ENCODE results near the gene GALR1. TPM values are rescaled to one million over a fixed set of nuclear protein-coding genes. Genes with fewer than 3 reads are reported as not detected.
A peak's percentile ranks its signal among the peaks of the same experiment; 100 is the strongest.

The GALR1 gene
- polyA plus RNA-seq, 1 of the 3 experiments (the other 2 are of a cell fraction): not detected

DNA sequence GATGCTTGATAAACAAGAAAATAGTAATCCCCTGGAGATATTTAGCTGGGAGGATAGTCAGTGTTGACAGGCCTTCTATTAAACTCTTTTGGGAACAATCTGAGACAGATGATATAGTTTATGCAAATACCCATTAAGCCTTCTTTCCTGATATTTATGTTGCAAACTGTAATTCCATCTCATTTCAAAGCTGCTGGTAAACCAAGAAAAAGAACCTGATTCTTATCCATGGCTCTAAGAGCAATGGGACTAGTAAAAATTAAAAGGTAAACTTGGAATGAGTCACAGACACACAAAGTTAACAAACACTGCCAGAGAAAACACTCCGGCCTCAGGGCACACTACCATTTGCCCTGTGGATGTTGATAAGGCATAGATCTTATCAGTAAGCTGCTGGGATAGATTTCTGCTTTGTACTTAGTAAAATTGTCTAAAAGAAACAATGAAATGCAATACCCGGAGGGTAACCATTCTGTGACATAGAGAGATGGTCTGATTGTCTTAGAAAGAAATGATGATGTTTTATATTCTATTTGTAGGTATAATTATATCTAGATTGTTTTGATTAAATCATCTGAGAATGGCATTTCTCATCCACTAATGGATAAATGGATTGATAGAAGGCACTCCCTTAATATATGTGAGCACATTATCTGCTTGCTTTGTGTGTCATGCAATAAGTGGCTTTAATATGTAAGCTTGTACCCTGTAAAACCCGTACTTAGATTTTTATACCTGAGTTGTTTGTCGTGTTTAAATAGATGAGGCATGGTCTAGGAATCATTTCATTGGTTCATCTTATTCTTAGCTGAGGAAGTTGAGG is 13.2 kb downstream of the GALR1 start:
- POLR2A ChIA-PET: no interaction called here

DNA sequence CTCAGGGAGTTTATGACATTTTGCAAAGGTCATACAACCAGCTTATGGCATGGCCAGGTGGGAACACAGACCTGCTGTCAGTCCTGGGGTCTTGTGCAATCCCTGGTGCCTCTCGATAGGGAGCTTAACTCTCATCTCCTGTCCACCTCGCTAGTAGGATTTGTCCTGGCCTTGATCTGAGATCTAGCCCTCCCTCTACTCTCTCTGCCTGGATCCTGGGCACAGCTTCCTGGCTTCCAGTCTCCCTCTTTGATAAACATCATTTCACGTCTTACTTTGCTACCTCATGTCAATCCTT is 13.8 kb downstream of the GALR1 start:
- 4% methylated on average over 3 of the region's 3 CpGs for WGBS (ENCODE audit: low lambda C conversion rate)
- no peak overlapping the region for H2AFZ ChIP-seq (ENCODE audit: low read depth)
- no peak overlapping the region for H3K4me2 ChIP-seq
- no peaks in the 10 kb centered on the region for H3K79me2 ChIP-seq (ENCODE audit: insufficient read depth)
- H3K27ac ChIP-seq (ENCODE audit: low read depth in 2 of 2, low read length in 1 of 2): no peak overlapping the region
- H3K9me2 ChIP-seq: no peaks in the 10 kb centered on the region
- CTCF ChIA-PET: no interaction called here
- no peaks in the 10 kb centered on the region for H4K20me1 ChIP-seq (ENCODE audit: insufficient read depth)
- H3K27me3 ChIP-seq (ENCODE audit: insufficient read depth): no peaks in the 10 kb centered on the region
- no peak overlapping the region for H3K9ac ChIP-seq
- H3K9me3 ChIP-seq: no peaks in the 10 kb centered on the region
- DNase-seq: no peak
- POLR2A ChIA-PET: no interaction called here
- H3F3A ChIP-seq (replicated peaks; ENCODE audit: insufficient read depth): no peaks in the 10 kb centered on the region
- H3K36me3 ChIP-seq (replicated peaks in 1 of 2; ENCODE audit: control insufficient read depth in 1 of 2, insufficient read depth in 2 of 2, low read length in 1 of 2): no peaks in the 10 kb centered on the region
- H3K4me3 ChIP-seq (ENCODE audit: low read depth in 2 of 2, low read length in 1 of 2): no peak overlapping the region
- H3K4me1 ChIP-seq (ENCODE audit: control insufficient read depth in 1 of 2, insufficient read depth in 2 of 2, low read depth in 1 of 2, low read length in 1 of 2): no peaks in the 10 kb centered on the region
- TF ChIP-seq NRF1 (IDR thresholded peaks at IDR 0.05; ENCODE audit: low read depth, low read length) (no peak), CHD2 (IDR thresholded peaks at IDR 0.05; ENCODE audit: low read length, partially characterized antibody) (no peak), MEF2A (IDR thresholded peaks at IDR 0.05; ENCODE audit: borderline replicate concordance, low read depth) (no peak), GABPA (IDR thresholded peaks at IDR 0.05; ENCODE audit: low read depth) (no peak), TEAD4 (IDR thresholded peaks at IDR 0.05; ENCODE audit: borderline replicate concordance, insufficient read depth) (no peak), TCF12 (IDR thresholded peaks at IDR 0.05) (no peak), RFX5 (IDR thresholded peaks at IDR 0.05; ENCODE audit: low read length) (no peak)
- TF ChIP-seq, protein P1, sequence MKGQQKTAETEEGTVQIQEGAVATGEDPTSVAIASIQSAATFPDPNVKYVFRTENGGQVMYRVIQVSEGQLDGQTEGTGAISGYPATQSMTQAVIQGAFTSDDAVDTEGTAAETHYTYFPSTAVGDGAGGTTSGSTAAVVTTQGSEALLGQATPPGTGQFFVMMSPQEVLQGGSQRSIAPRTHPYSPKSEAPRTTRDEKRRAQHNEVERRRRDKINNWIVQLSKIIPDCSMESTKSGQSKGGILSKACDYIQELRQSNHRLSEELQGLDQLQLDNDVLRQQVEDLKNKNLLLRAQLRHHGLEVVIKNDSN (IDR thresholded peaks at IDR 0.05; ENCODE audit: borderline replicate concordance, low read depth): no peak
- TF ChIP-seq, protein P2, sequence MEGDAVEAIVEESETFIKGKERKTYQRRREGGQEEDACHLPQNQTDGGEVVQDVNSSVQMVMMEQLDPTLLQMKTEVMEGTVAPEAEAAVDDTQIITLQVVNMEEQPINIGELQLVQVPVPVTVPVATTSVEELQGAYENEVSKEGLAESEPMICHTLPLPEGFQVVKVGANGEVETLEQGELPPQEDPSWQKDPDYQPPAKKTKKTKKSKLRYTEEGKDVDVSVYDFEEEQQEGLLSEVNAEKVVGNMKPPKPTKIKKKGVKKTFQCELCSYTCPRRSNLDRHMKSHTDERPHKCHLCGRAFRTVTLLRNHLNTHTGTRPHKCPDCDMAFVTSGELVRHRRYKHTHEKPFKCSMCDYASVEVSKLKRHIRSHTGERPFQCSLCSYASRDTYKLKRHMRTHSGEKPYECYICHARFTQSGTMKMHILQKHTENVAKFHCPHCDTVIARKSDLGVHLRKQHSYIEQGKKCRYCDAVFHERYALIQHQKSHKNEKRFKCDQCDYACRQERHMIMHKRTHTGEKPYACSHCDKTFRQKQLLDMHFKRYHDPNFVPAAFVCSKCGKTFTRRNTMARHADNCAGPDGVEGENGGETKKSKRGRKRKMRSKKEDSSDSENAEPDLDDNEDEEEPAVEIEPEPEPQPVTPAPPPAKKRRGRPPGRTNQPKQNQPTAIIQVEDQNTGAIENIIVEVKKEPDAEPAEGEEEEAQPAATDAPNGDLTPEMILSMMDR (IDR thresholded peaks at IDR 0.05): no peak
- TF ChIP-seq, protein P3, sequence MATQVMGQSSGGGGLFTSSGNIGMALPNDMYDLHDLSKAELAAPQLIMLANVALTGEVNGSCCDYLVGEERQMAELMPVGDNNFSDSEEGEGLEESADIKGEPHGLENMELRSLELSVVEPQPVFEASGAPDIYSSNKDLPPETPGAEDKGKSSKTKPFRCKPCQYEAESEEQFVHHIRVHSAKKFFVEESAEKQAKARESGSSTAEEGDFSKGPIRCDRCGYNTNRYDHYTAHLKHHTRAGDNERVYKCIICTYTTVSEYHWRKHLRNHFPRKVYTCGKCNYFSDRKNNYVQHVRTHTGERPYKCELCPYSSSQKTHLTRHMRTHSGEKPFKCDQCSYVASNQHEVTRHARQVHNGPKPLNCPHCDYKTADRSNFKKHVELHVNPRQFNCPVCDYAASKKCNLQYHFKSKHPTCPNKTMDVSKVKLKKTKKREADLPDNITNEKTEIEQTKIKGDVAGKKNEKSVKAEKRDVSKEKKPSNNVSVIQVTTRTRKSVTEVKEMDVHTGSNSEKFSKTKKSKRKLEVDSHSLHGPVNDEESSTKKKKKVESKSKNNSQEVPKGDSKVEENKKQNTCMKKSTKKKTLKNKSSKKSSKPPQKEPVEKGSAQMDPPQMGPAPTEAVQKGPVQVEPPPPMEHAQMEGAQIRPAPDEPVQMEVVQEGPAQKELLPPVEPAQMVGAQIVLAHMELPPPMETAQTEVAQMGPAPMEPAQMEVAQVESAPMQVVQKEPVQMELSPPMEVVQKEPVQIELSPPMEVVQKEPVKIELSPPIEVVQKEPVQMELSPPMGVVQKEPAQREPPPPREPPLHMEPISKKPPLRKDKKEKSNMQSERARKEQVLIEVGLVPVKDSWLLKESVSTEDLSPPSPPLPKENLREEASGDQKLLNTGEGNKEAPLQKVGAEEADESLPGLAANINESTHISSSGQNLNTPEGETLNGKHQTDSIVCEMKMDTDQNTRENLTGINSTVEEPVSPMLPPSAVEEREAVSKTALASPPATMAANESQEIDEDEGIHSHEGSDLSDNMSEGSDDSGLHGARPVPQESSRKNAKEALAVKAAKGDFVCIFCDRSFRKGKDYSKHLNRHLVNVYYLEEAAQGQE (IDR thresholded peaks at IDR 0.05; ENCODE audit: low read depth, low read length): no peak
- TF ChIP-seq, protein P4, sequence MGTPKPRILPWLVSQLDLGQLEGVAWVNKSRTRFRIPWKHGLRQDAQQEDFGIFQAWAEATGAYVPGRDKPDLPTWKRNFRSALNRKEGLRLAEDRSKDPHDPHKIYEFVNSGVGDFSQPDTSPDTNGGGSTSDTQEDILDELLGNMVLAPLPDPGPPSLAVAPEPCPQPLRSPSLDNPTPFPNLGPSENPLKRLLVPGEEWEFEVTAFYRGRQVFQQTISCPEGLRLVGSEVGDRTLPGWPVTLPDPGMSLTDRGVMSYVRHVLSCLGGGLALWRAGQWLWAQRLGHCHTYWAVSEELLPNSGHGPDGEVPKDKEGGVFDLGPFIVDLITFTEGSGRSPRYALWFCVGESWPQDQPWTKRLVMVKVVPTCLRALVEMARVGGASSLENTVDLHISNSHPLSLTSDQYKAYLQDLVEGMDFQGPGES (IDR thresholded peaks at IDR 0.05; ENCODE audit: low read depth, low read length): no peak
- TF ChIP-seq, protein P5, sequence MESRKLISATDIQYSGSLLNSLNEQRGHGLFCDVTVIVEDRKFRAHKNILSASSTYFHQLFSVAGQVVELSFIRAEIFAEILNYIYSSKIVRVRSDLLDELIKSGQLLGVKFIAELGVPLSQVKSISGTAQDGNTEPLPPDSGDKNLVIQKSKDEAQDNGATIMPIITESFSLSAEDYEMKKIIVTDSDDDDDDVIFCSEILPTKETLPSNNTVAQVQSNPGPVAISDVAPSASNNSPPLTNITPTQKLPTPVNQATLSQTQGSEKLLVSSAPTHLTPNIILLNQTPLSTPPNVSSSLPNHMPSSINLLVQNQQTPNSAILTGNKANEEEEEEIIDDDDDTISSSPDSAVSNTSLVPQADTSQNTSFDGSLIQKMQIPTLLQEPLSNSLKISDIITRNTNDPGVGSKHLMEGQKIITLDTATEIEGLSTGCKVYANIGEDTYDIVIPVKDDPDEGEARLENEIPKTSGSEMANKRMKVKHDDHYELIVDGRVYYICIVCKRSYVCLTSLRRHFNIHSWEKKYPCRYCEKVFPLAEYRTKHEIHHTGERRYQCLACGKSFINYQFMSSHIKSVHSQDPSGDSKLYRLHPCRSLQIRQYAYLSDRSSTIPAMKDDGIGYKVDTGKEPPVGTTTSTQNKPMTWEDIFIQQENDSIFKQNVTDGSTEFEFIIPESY (IDR thresholded peaks at IDR 0.05; ENCODE audit: borderline replicate concordance, low read depth): no peak

More for the DNA sequence above, 13.2 kb downstream of the GALR1 start:
- H3K4me3 ChIP-seq (ENCODE audit: low read depth in 2 of 2, low read length in 1 of 2): no peak overlapping the region
- H3K9me2 ChIP-seq: no peaks in the 10 kb centered on the region
- H3K27me3 ChIP-seq (ENCODE audit: insufficient read depth): no peaks in the 10 kb centered on the region
- CTCF ChIA-PET: no interaction called here
- 0 out of 2 replicates have a peak, but pooled peaks have one; percentile 6 for TF ChIP-seq GATA2 (CRISPR knock-in tag; IDR thresholded peaks at IDR 0.05)
- TF ChIP-seq, protein P2 (IDR thresholded peaks at IDR 0.05): no peak
- no peaks in the 10 kb centered on the region for H4K20me1 ChIP-seq (ENCODE audit: insufficient read depth)
- H3K4me1 ChIP-seq (ENCODE audit: control insufficient read depth in 1 of 2, insufficient read depth in 2 of 2, low read depth in 1 of 2, low read length in 1 of 2): no peaks in the 10 kb centered on the region
- no peak overlapping the region for H3K9ac ChIP-seq
- no peaks in the 10 kb centered on the region for H3K9me3 ChIP-seq
- H3K4me2 ChIP-seq: no peak overlapping the region
- H3K27ac ChIP-seq (ENCODE audit: low read depth in 2 of 2, low read length in 1 of 2): no peak overlapping the region
- no peak overlapping the region for H2AFZ ChIP-seq (ENCODE audit: low read depth)
- no peaks in the 10 kb centered on the region for H3K79me2 ChIP-seq (ENCODE audit: insufficient read depth)
- no peaks in the 10 kb centered on the region for H3K36me3 ChIP-seq (replicated peaks in 1 of 2; ENCODE audit: control insufficient read depth in 1 of 2, insufficient read depth in 2 of 2, low read length in 1 of 2)
- H3F3A ChIP-seq (replicated peaks; ENCODE audit: insufficient read depth): no peaks in the 10 kb centered on the region
- no peak for DNase-seq
- WGBS (ENCODE audit: low lambda C conversion rate): 4% methylated on average over 4 of the region's 4 CpGs
